Measurements from ENCODE around the gene TMED4. TPM values are rescaled to one million over a fixed set of nuclear protein-coding genes. Genes with fewer than 3 reads are reported as not detected.

Gene TMED4
- 56.3 and 66.9 TPM in 2 replicates for total RNA-seq

GRCh38 chr7:44581879-44582603 is at the start of gene TMED4:
Gene TMED4 (minus strand): TSS chr7:44582231. CDS start chr7:44582206, 25 bp downstream.

GRCh38 chr7:44606341-44607140 is 24.5 kb upstream of the TMED4 start, which contains the start of gene OGDH:
Gene OGDH (plus strand): TSS chr7:44606627. CDS start chr7:44624344, 17,717 bp downstream.

GRCh38 chr7:44573464-44574286 is 8.4 kb downstream of the TMED4 start, which contains the start of gene DDX56:
Gene DDX56 (minus strand): TSS chr7:44573908. CDS start chr7:44573895, 13 bp downstream.

GRCh38 chr7:44541028-44541869 is 40.8 kb downstream of the TMED4 start, which contains the start of gene NPC1L1:
Gene NPC1L1 (minus strand): TSS chr7:44541330. CDS start chr7:44541259, 71 bp downstream.

Other genes starting within 250 kb of the TMED4 start
- gene NUDCD3, start 91.6 kb downstream of the TMED4 start, total RNA-seq: 70.8 and 85.8 TPM in 2 replicates
- gene NPC1L1, start 40.9 kb downstream of the TMED4 start, total RNA-seq: not detected in 2 replicates
- gene DDX56, start 8.3 kb downstream of the TMED4 start, total RNA-seq: 36.3 and 43.3 TPM in 2 replicates
- 35.1 and 36.5 TPM in 2 replicates for gene OGDH, start 24.4 kb upstream of the TMED4 start, total RNA-seq
- 5.8 and 6.6 TPM in 2 replicates for gene ZMIZ2, start 166.6 kb upstream of the TMED4 start, total RNA-seq
- gene PPIA, start 214.4 kb upstream of the TMED4 start, total RNA-seq: 1,965 and 2,427 TPM in 2 replicates